ENCODE data around the gene ADPRS. TPM values are rescaled to one million over a fixed set of nuclear protein-coding genes. Genes with fewer than 3 reads are reported as not detected.

Gene ADPRS
- total and polyA plus RNA-seq, 8 donors: 6.1 to 28.8 (median 10.7) TPM

- 85 to 89% methylated on average over 8 of the region's 8 CpGs for WGBS, 2 donors
- Histone ChIP-seq H3K27me3 (no peaks in the 10 kb centered on the region), H3K4me1 (peaks cover 0 to 9% (median 3%) of the 10 kb centered on the region in 3 donors), H3K9me3 (no peaks in the 10 kb centered on the region), H3K27ac (no peak overlapping the region), H3K4me3 (no peak overlapping the region), H3K36me3 (peaks cover 0 to 13% (median 6%) of the 10 kb centered on the region in 3 donors)
- ATAC-seq (no peak), DNase-seq (peak in 2 of 6 donors; percentile 31 to 41), FAIRE-seq (no peak)
- intact Hi-C loops (cut with DNase I): loop anchor here in 2 of 3 donors (5.0 to 10.0 kb wide), 6 partner anchors 90 to 330 kb away; no protein-coding TSS in a partner anchor
- TF ChIP-seq, protein P1, sequence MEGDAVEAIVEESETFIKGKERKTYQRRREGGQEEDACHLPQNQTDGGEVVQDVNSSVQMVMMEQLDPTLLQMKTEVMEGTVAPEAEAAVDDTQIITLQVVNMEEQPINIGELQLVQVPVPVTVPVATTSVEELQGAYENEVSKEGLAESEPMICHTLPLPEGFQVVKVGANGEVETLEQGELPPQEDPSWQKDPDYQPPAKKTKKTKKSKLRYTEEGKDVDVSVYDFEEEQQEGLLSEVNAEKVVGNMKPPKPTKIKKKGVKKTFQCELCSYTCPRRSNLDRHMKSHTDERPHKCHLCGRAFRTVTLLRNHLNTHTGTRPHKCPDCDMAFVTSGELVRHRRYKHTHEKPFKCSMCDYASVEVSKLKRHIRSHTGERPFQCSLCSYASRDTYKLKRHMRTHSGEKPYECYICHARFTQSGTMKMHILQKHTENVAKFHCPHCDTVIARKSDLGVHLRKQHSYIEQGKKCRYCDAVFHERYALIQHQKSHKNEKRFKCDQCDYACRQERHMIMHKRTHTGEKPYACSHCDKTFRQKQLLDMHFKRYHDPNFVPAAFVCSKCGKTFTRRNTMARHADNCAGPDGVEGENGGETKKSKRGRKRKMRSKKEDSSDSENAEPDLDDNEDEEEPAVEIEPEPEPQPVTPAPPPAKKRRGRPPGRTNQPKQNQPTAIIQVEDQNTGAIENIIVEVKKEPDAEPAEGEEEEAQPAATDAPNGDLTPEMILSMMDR (IDR thresholded peaks at IDR 0.05): no peak
These were observed 5.9 kb downstream of the ADPRS start for GRCh38 chr1:36094621-36095061.

- H3K36me3 ChIP-seq: peaks cover 0 to 13% (median 6%) of the 10 kb centered on the region in 3 donors
- H3K4me1 ChIP-seq: no peaks in the 10 kb centered on the region
- peak in 1 of 6 donors; percentile 26 for DNase-seq
- no peaks in the 10 kb centered on the region for H3K27me3 ChIP-seq
- no peak for ATAC-seq
- WGBS, 2 donors: 75 to 77% methylated on average over 15 of the region's 15 CpGs
- FAIRE-seq: no peak
- H3K9me3 ChIP-seq: no peaks in the 10 kb centered on the region
- no peak overlapping the region for H3K27ac ChIP-seq
- no peak overlapping the region for H3K4me3 ChIP-seq
- intact Hi-C loops (cut with DNase I): loop anchor here in 2 of 3 donors (5.0 to 10.0 kb wide), 6 partner anchors 89 to 329 kb away; no protein-coding TSS in a partner anchor
- TF ChIP-seq, protein P1 (IDR thresholded peaks at IDR 0.05): no peak
These were observed 7.2 kb downstream of the ADPRS start for GRCh38 chr1:36095760-36096405.

DNA sequence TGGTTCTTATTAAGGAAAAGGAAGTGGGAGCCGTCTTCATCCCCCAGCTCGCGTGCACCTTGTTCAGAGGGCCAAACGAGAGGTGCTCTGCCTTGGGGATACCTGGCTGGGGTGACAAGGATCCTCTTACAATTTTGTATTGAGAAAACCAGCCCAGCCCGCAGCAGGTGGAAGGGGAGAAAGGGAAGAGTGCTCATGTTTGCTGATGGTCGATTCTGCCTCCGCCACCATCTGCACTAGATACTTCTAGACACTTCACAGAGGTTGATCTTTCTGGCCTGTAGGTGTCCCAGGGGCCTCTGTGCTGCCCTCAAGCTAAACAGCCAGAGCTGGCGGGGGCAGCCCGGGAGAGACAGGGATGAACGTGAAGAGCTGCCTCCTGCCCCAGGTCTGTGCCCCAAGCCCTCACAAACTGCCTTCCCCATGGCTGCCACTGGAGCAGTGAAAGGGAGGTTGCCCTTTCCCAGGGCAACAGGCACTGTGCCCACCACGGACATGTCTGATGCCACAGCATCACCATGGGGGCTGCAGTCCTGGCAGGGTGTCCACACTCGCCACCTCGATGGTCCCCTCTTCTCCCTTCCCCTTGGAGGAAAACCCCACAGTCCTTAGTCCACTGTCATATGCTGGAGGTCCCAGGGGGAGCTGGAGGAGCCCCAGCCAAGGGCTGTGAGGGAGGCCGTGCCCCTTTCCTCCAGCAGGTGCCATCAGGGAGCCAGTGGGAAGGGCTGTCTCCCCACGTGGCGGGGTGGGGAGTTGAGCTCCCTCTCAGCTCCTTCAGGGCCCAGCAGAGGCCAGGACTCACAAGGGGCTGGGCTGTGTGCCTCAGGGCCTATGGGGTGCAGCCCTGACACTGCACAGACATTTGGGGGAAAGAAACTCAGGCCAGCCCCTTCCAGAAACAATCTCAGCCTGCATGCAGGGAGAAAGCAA, 8.1 kb downstream of the ADPRS start:
- Histone ChIP-seq H3K4me1 (no peaks in the 10 kb centered on the region), H3K4me3 (no peak overlapping the region), H3K9me3 (no peaks in the 10 kb centered on the region), H3K27me3 (no peaks in the 10 kb centered on the region), H3K36me3 (peaks cover 0 to 12% (median 4%) of the 10 kb centered on the region in 3 donors), H3K27ac (no peak overlapping the region)
- TF ChIP-seq, protein P1 (IDR thresholded peaks at IDR 0.05): no peak
- ATAC-seq: no peak
- peak in 1 of 6 donors; percentile 53 for DNase-seq
- 69 to 75% methylated on average over 16 of the region's 16 CpGs for WGBS, 2 donors
- intact Hi-C loops (cut with DNase I): loop anchor here in 2 of 3 donors (5.0 to 10.0 kb wide), 6 partner anchors 88 to 328 kb away; no protein-coding TSS in a partner anchor
- no peak for FAIRE-seq

- peaks cover 0 to 4% (median 0%) of the 10 kb centered on the region in 3 donors for H3K36me3 ChIP-seq
- no peaks in the 10 kb centered on the region for H3K27me3 ChIP-seq
- H3K9me3 ChIP-seq: no peaks in the 10 kb centered on the region
- no peak overlapping the region for H3K4me3 ChIP-seq
- peak in 1 of 6 donors; percentile 76 for DNase-seq
- 84 to 88% methylated on average over 27 to 33 of the region's 33 CpGs for WGBS, 2 donors
- no peak overlapping the region for H3K27ac ChIP-seq
- ATAC-seq: no peak
- no peak for FAIRE-seq
- TF ChIP-seq, protein P1 (IDR thresholded peaks at IDR 0.05): no peak
- intact Hi-C loops (cut with DNase I): loop anchor here in 2 of 3 donors (5.0 to 10.0 kb wide), 6 partner anchors 87 to 327 kb away; no protein-coding TSS in a partner anchor
- H3K4me1 ChIP-seq: no peaks in the 10 kb centered on the region
These were observed 9.2 kb downstream of the ADPRS start for GRCh38 chr1:36097693-36098585.
